Measurements from ENCODE around the gene HMCN1. TPM values are rescaled to one million over a fixed set of nuclear protein-coding genes. Genes with fewer than 3 reads are reported as not detected.
"Not testable (repeated sequence)": the region's sequence is repeated elsewhere in the genome, so short reads cannot be mapped to it uniquely, and the experiment has no call there.

Gene HMCN1
- total RNA-seq, 1 donor from 2014 or later: 24.7 TPM

- DNase-seq: no peak
Observed at GRCh38 chr1:186154651-186155050, 420.5 kb downstream of the HMCN1 start.

GRCh38 chr1:186155594-186155993 lies 421.4 kb downstream of the HMCN1 start:
- peak; percentile 15 for DNase-seq

GRCh38 chr1:186162895-186163294 lies 428.7 kb downstream of the HMCN1 start:
- not testable (repeated sequence) for DNase-seq

GRCh38 chr1:186164773-186165172 lies 430.6 kb downstream of the HMCN1 start:
- DNase-seq: no peak

GRCh38 chr1:186165303-186165702 lies 431.1 kb downstream of the HMCN1 start:
- no peak for DNase-seq

- no peak for DNase-seq
Observed at GRCh38 chr1:186167096-186167668, 433.0 kb downstream of the HMCN1 start.

- DNase-seq: peak; percentile 12
Observed at GRCh38 chr1:186175588-186175987, 441.4 kb downstream of the HMCN1 start.

GRCh38 chr1:186178426-186179043 lies 444.3 kb downstream of the HMCN1 start:
- no peak for DNase-seq

GRCh38 chr1:186179231-186179630 lies 445.0 kb downstream of the HMCN1 start:
- DNase-seq: no peak

GRCh38 chr1:186183219-186183618 lies 449.0 kb downstream of the HMCN1 start:
- DNase-seq: no peak

- peak; percentile 34 for DNase-seq
Observed at GRCh38 chr1:186183970-186184628, 449.9 kb downstream of the HMCN1 start.

- DNase-seq: not testable (repeated sequence)
Observed at GRCh38 chr1:186186251-186186650, 452.1 kb downstream of the HMCN1 start.

GRCh38 chr1:186187601-186188000 lies 453.4 kb downstream of the HMCN1 start:
- no peak for DNase-seq

- no peak for DNase-seq
Observed at GRCh38 chr1:186188004-186188539, 453.9 kb downstream of the HMCN1 start.

- DNase-seq: no peak
Observed at GRCh38 chr1:186188736-186189135, 454.5 kb downstream of the HMCN1 start.

- no peak for DNase-seq
Observed at GRCh38 chr1:186189156-186189555, 455.0 kb downstream of the HMCN1 start.

GRCh38 chr1:186191511-186191910 lies 457.3 kb downstream of the HMCN1 start:
- DNase-seq: no peak

GRCh38 chr1:186193224-186193623 lies 459.0 kb downstream of the HMCN1 start:
- DNase-seq: no peak

GRCh38 chr1:186194107-186194756 lies 460.0 kb downstream of the HMCN1 start:
- DNase-seq: no peak

GRCh38 chr1:186195377-186195931 lies 461.3 kb downstream of the HMCN1 start:
- DNase-seq: no peak

- DNase-seq: no peak
Observed at GRCh38 chr1:186202271-186202764, 468.1 kb downstream of the HMCN1 start.

GRCh38 chr1:186202776-186203175 lies 468.6 kb downstream of the HMCN1 start:
- DNase-seq: no peak
